ENCODE results near the gene POLE.

- no peak for TF ChIP-seq EZH2phosphoT487 (IDR thresholded peaks at IDR 0.05; ENCODE audit: insufficient read depth, low read depth)
- no peak for TF ChIP-seq EZH2 (IDR thresholded peaks at IDR 0.05; ENCODE audit: insufficient read depth, poor library complexity, severe bottlenecking)
Measured at GRCh38 chr12:132711080-132711843, 24.1 kb upstream of the POLE start.
